Measurements from ENCODE around the gene RNASET2.

The RNASET2 gene

DNA sequence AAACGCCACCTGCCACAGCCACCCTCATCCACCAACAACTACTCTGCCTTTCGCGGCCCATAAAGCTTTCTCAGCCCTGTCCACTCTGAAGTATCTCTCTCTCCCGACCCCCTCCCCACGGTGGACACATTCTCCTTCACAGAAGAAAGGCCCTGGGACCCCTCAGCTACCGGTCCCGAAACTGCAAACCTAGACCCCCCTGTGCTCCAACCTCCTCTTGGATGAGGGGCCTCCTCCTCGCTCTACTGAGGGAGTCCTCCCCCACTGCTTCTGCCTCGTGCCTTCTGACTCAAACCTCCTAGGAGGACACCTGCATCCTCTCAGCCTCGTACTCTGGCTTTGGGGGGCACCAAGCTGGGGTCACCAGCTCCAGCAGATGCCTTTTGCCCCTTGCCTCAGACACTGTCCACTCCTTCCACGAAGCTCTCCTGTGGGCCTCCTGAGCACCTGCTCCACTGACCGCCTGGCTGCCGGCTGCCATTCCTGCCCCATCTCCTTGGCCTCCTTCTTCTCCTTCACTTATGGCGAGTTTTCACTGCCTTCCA, 24.9 kb downstream of the RNASET2 start:
- no peak overlapping the region for H3K18ac ChIP-seq (ENCODE audit: low read length)
- H3K56ac ChIP-seq (ENCODE audit: low read length): no peak overlapping the region
- DNase-seq: no peak
- H3K79me2 ChIP-seq (ENCODE audit: control insufficient read depth, insufficient read depth, low read length): no peaks in the 10 kb centered on the region
- H2BK5ac ChIP-seq (ENCODE audit: low read length): no peak overlapping the region
- no peak overlapping the region for H3K4ac ChIP-seq (ENCODE audit: low read depth, low read length)
- WGBS (ENCODE audit: extremely low coverage, insufficient coverage, low lambda C conversion rate): no CpG with 5 or more reads among the region's 14 CpGs
- H3K9ac ChIP-seq (ENCODE audit: low read length): no peak overlapping the region
- H4K8ac ChIP-seq (ENCODE audit: low read depth, low read length): no peak overlapping the region
- no peak overlapping the region for H3K4me2 ChIP-seq (ENCODE audit: low read length)
- no peaks in the 10 kb centered on the region for H3K36me3 ChIP-seq (ENCODE audit: control insufficient read depth, insufficient read depth, low read length)
- H4K5ac ChIP-seq (ENCODE audit: low read length): no peak overlapping the region
- no peak overlapping the region for H2AK5ac ChIP-seq (ENCODE audit: low read length)
- H3K27me3 ChIP-seq (ENCODE audit: insufficient read depth, low read length, poor library complexity): no peaks in the 10 kb centered on the region
- no peaks in the 10 kb centered on the region for H3K79me1 ChIP-seq (ENCODE audit: low read length)
- H2BK15ac ChIP-seq (replicated peaks; ENCODE audit: low read depth): no peak overlapping the region
- H2BK120ac ChIP-seq (ENCODE audit: low read depth, low read length): no peak overlapping the region
- H3K27ac ChIP-seq (ENCODE audit: low read depth, low read length): no peak overlapping the region
- no peaks in the 10 kb centered on the region for H3K4me1 ChIP-seq (ENCODE audit: control insufficient read depth, low read depth, low read length)
- H3K4me3 ChIP-seq (ENCODE audit: low read length): no peak overlapping the region
- no peak overlapping the region for H3K23ac ChIP-seq (ENCODE audit: low read length)

DNA sequence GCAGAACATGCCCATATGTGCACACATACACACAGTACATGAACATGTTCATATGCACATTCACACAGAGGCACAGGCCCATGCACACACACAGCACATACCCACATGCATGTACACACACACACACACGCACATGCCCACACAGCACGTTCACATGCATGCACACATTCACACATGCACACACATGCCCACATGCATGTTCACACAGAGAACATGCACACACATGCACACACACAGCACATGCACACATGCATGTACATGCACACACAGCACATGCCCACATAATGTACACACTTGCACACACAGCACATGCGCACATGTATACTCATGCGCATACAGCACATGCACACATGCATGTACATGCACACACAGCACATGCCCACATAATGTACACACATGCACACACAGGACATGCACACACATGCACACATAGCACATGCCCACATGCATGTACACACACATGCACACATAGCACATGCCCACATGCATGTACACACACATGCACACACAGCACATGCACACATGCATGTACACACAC, 25.9 kb downstream of the RNASET2 start:
- no peaks in the 10 kb centered on the region for H3K79me1 ChIP-seq (ENCODE audit: low read length)
- no peak overlapping the region for H4K8ac ChIP-seq (ENCODE audit: low read depth, low read length)
- H3K36me3 ChIP-seq (ENCODE audit: control insufficient read depth, insufficient read depth, low read length): no peaks in the 10 kb centered on the region
- no peak overlapping the region for H4K5ac ChIP-seq (ENCODE audit: low read length)
- no peak overlapping the region for H3K9ac ChIP-seq (ENCODE audit: low read length)
- H3K23ac ChIP-seq (ENCODE audit: low read length): no peak overlapping the region
- no peak overlapping the region for H2BK5ac ChIP-seq (ENCODE audit: low read length)
- DNase-seq: no peak
- H3K4me1 ChIP-seq (ENCODE audit: control insufficient read depth, low read depth, low read length): no peaks in the 10 kb centered on the region
- H3K4me3 ChIP-seq (ENCODE audit: low read length): no peak overlapping the region
- no peak overlapping the region for H3K4me2 ChIP-seq (ENCODE audit: low read length)
- no peak overlapping the region for H2AK5ac ChIP-seq (ENCODE audit: low read length)
- WGBS (ENCODE audit: extremely low coverage, insufficient coverage, low lambda C conversion rate): no CpG with 5 or more reads among the region's 4 CpGs
- no peak overlapping the region for H2BK120ac ChIP-seq (ENCODE audit: low read depth, low read length)
- H3K18ac ChIP-seq (ENCODE audit: low read length): no peak overlapping the region
- no peak overlapping the region for H3K4ac ChIP-seq (ENCODE audit: low read depth, low read length)
- H3K79me2 ChIP-seq (ENCODE audit: control insufficient read depth, insufficient read depth, low read length): no peaks in the 10 kb centered on the region
- H3K27ac ChIP-seq (ENCODE audit: low read depth, low read length): no peak overlapping the region
- H2BK15ac ChIP-seq (replicated peaks; ENCODE audit: low read depth): no peak overlapping the region
- no peak overlapping the region for H3K56ac ChIP-seq (ENCODE audit: low read length)
- H3K27me3 ChIP-seq (ENCODE audit: insufficient read depth, low read length, poor library complexity): no peaks in the 10 kb centered on the region

DNA sequence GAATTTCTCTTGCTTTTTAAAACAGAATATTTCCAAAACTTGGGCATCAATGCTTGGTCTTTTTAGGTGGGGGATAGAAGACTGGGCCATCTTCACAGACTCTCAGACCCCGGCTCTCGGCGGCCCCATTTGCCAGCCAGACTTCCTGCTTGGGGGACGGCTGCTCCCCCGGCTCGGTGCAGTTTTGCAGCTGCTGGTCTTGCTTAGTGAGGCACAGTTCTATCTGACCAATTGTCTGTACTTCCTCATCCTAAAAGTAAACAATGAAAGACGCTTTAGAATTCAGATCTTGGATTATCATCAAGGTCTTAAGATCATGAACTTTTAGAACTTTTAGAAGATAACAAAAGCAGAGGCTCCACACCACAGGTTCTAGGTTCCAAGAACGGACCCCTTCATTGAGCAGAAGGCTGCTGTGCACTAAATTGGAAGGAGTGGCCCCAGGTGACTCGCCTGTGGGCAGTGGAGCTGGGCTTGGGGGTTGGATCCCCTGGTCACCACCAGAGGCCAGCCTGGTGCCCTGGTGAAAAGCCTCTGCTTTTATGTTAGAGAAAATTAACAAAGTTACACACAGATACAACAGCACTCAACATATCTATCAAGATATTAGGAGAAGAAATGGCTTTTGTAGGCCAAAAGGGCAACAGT, 26.7 kb downstream of the RNASET2 start:
- H3K4me3 ChIP-seq (ENCODE audit: low read length): no peak overlapping the region
- H4K8ac ChIP-seq (ENCODE audit: low read depth, low read length): no peak overlapping the region
- H3K36me3 ChIP-seq (ENCODE audit: control insufficient read depth, insufficient read depth, low read length): no peaks in the 10 kb centered on the region
- H3K4ac ChIP-seq (ENCODE audit: low read depth, low read length): no peak overlapping the region
- no peaks in the 10 kb centered on the region for H3K4me1 ChIP-seq (ENCODE audit: control insufficient read depth, low read depth, low read length)
- no peak overlapping the region for H3K27ac ChIP-seq (ENCODE audit: low read depth, low read length)
- H3K23ac ChIP-seq (ENCODE audit: low read length): no peak overlapping the region
- H2BK15ac ChIP-seq (replicated peaks; ENCODE audit: low read depth): no peak overlapping the region
- H3K18ac ChIP-seq (ENCODE audit: low read length): no peak overlapping the region
- no peak overlapping the region for H2BK120ac ChIP-seq (ENCODE audit: low read depth, low read length)
- no peak for DNase-seq
- no peak overlapping the region for H3K4me2 ChIP-seq (ENCODE audit: low read length)
- WGBS (ENCODE audit: extremely low coverage, insufficient coverage, low lambda C conversion rate): no CpG with 5 or more reads among the region's 9 CpGs
- no peak overlapping the region for H2AK5ac ChIP-seq (ENCODE audit: low read length)
- H2BK5ac ChIP-seq (ENCODE audit: low read length): no peak overlapping the region
- H3K79me1 ChIP-seq (ENCODE audit: low read length): no peaks in the 10 kb centered on the region
- H3K9ac ChIP-seq (ENCODE audit: low read length): no peak overlapping the region
- H4K5ac ChIP-seq (ENCODE audit: low read length): no peak overlapping the region
- no peaks in the 10 kb centered on the region for H3K79me2 ChIP-seq (ENCODE audit: control insufficient read depth, insufficient read depth, low read length)
- no peak overlapping the region for H3K56ac ChIP-seq (ENCODE audit: low read length)
- no peaks in the 10 kb centered on the region for H3K27me3 ChIP-seq (ENCODE audit: insufficient read depth, low read length, poor library complexity)

DNA sequence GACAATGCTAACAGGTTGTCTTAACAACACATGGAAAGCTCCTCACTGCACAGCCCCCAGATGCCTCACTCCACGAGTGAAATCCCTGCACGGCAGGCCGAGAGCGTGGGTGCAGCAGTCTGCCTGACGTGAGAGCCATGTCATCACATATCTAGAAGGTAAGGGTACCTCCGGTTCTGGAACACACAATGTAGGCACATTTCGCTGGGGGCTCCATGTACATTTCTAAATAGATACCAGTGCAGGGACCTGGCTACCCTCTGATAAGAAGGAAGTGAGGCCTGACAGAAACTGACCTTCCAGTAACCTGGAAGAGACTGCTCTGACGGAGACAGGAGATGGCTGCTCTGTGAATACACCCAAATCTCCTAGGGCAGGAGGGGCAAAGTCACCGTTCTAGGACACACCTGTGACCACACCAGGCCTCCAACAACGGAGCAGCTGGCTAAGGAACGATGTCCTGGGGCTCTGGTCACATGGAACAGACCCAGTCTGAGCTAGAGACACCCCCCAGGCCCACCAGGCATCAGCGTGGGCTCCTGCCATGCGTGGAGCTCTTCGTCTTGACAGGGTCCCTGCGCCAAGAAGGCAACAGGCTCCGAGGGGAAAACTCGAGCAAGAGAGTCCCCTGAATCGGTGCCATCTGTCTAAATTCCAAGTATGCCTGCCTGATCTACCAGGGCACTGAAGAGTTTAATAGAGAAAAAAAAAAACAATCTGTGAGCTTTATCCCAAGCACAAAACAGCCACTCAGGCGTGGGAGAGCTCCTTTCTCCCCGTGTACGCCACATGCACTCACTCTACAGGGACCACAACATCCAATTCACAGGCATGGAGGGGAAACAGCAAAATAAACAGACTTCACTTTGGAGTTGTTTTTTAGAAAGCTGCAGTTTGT, 27.5 kb downstream of the RNASET2 start:
- Histone ChIP-seq H3K79me1 (ENCODE audit: low read length) (no peaks in the 10 kb centered on the region), H3K4ac (ENCODE audit: low read depth, low read length) (no peak overlapping the region), H2AK5ac (ENCODE audit: low read length) (no peak overlapping the region), H3K4me3 (ENCODE audit: low read length) (no peak overlapping the region), H4K5ac (ENCODE audit: low read length) (no peak overlapping the region), H2BK5ac (ENCODE audit: low read length) (no peak overlapping the region), H3K18ac (ENCODE audit: low read length) (no peak overlapping the region), H2BK15ac (replicated peaks; ENCODE audit: low read depth) (no peak overlapping the region), H3K23ac (ENCODE audit: low read length) (no peak overlapping the region), H3K79me2 (ENCODE audit: control insufficient read depth, insufficient read depth, low read length) (no peaks in the 10 kb centered on the region), H3K27ac (ENCODE audit: low read depth, low read length) (no peak overlapping the region), H4K8ac (ENCODE audit: low read depth, low read length) (no peak overlapping the region), H3K36me3 (ENCODE audit: control insufficient read depth, insufficient read depth, low read length) (no peaks in the 10 kb centered on the region), H2BK120ac (ENCODE audit: low read depth, low read length) (no peak overlapping the region), H3K4me1 (ENCODE audit: control insufficient read depth, low read depth, low read length) (no peaks in the 10 kb centered on the region), H3K9ac (ENCODE audit: low read length) (no peak overlapping the region), H3K56ac (ENCODE audit: low read length) (no peak overlapping the region), H3K4me2 (ENCODE audit: low read length) (no peak overlapping the region), H3K27me3 (ENCODE audit: insufficient read depth, low read length, poor library complexity) (no peaks in the 10 kb centered on the region)
- WGBS (ENCODE audit: extremely low coverage, insufficient coverage, low lambda C conversion rate): no CpG with 5 or more reads among the region's 21 CpGs
- DNase-seq: no peak

DNA sequence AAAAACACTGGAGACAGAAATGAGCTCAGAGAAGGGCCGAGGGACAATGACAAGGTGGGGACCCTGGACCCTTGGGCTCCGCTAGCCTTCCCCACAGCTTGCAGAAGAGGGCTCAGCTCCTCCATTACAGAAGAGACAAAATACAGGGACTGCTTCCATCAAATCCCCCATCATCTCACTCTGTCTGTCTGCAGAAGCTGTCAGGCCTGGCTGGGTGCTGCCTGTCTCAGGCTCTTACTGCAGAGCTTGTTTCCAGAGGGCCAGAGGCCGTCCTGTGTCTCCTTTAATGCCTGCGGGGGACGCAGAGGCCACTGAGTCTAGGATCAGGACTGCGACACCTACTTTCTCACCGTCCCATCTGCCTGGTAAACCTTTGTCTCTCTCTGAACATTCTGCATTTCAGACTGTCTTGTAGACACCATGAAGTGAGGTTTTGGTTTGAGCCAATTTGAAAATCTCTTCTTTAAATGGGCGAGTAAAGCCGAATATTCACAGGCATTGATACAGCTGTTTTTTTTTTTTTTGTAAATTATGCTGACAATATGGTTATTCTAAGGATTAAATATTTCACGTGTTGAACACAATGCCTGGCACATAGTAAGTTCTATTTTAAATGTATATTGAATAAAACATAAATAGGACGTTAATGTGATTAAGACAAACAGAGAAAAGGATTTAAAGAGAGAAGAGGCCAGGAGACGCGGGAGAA, 28.3 kb downstream of the RNASET2 start:
- no peak overlapping the region for H3K56ac ChIP-seq (ENCODE audit: low read length)
- H3K4me2 ChIP-seq (ENCODE audit: low read length): no peak overlapping the region
- no peak overlapping the region for H3K4ac ChIP-seq (ENCODE audit: low read depth, low read length)
- no peaks in the 10 kb centered on the region for H3K27me3 ChIP-seq (ENCODE audit: insufficient read depth, low read length, poor library complexity)
- H3K27ac ChIP-seq (ENCODE audit: low read depth, low read length): no peak overlapping the region
- H3K4me3 ChIP-seq (ENCODE audit: low read length): no peak overlapping the region
- H4K5ac ChIP-seq (ENCODE audit: low read length): no peak overlapping the region
- no peak overlapping the region for H2AK5ac ChIP-seq (ENCODE audit: low read length)
- no peaks in the 10 kb centered on the region for H3K36me3 ChIP-seq (ENCODE audit: control insufficient read depth, insufficient read depth, low read length)
- H2BK15ac ChIP-seq (replicated peaks; ENCODE audit: low read depth): no peak overlapping the region
- H3K9ac ChIP-seq (ENCODE audit: low read length): no peak overlapping the region
- H3K23ac ChIP-seq (ENCODE audit: low read length): no peak overlapping the region
- WGBS (ENCODE audit: extremely low coverage, insufficient coverage, low lambda C conversion rate): no CpG with 5 or more reads among the region's 13 CpGs
- no peak overlapping the region for H4K8ac ChIP-seq (ENCODE audit: low read depth, low read length)
- H2BK5ac ChIP-seq (ENCODE audit: low read length): no peak overlapping the region
- no peaks in the 10 kb centered on the region for H3K79me1 ChIP-seq (ENCODE audit: low read length)
- H3K4me1 ChIP-seq (ENCODE audit: control insufficient read depth, low read depth, low read length): no peaks in the 10 kb centered on the region
- H2BK120ac ChIP-seq (ENCODE audit: low read depth, low read length): no peak overlapping the region
- H3K79me2 ChIP-seq (ENCODE audit: control insufficient read depth, insufficient read depth, low read length): no peaks in the 10 kb centered on the region
- DNase-seq: no peak
- no peak overlapping the region for H3K18ac ChIP-seq (ENCODE audit: low read length)

Data from mesendoderm (in vitro differentiated cells).